ENCODE data around the gene MALL.
"Not testable (repeated sequence)": the region's sequence is repeated elsewhere in the genome, so short reads cannot be mapped to it uniquely, and the experiment has no call there.

The MALL gene

GRCh38 chr2:110100480-110100879 is 15.1 kb downstream of the MALL start:
- in situ Hi-C loops (cut with HindIII; ENCODE audit: low pct_unique_long_range_greater_than_20kb, low sequenced_read_pairs): no loop called here
- TF ChIP-seq JUND (IDR thresholded peaks at IDR 0.05; ENCODE audit: low read depth): no peak
- DNase-seq (ENCODE audit: low read depth in 1 of 2, low spot score in 1 of 2): no peak

- TF ChIP-seq JUND (IDR thresholded peaks at IDR 0.05; ENCODE audit: low read depth): no peak
- DNase-seq (ENCODE audit: low read depth in 1 of 2, low spot score in 1 of 2): no peak
- in situ Hi-C loops (cut with HindIII; ENCODE audit: low pct_unique_long_range_greater_than_20kb, low sequenced_read_pairs): no loop called here
These were observed 16.0 kb downstream of the MALL start for GRCh38 chr2:110099471-110100225.

GRCh38 chr2:110099038-110099425 is 16.6 kb downstream of the MALL start:
- TF ChIP-seq JUND (IDR thresholded peaks at IDR 0.05; ENCODE audit: low read depth): no peak
- in situ Hi-C loops (cut with HindIII; ENCODE audit: low pct_unique_long_range_greater_than_20kb, low sequenced_read_pairs): no loop called here
- no peak for DNase-seq (ENCODE audit: low read depth in 1 of 2, low spot score in 1 of 2)

- TF ChIP-seq JUND (IDR thresholded peaks at IDR 0.05; ENCODE audit: low read depth): no peak
- no peak for DNase-seq (ENCODE audit: low read depth in 1 of 2, low spot score in 1 of 2)
- in situ Hi-C loops (cut with HindIII; ENCODE audit: low pct_unique_long_range_greater_than_20kb, low sequenced_read_pairs): no loop called here
These were observed 18.0 kb downstream of the MALL start for GRCh38 chr2:110097506-110098220.

GRCh38 chr2:110095994-110096633 is 19.5 kb downstream of the MALL start:
- in situ Hi-C loops (cut with HindIII; ENCODE audit: low pct_unique_long_range_greater_than_20kb, low sequenced_read_pairs): no loop called here
- no peak for TF ChIP-seq JUND (IDR thresholded peaks at IDR 0.05; ENCODE audit: low read depth)
- DNase-seq (ENCODE audit: low read depth in 1 of 2, low spot score in 1 of 2): no peak

GRCh38 chr2:110094884-110095534 is 20.6 kb downstream of the MALL start:
- in situ Hi-C loops (cut with HindIII; ENCODE audit: low pct_unique_long_range_greater_than_20kb, low sequenced_read_pairs); DNase-seq (ENCODE audit: low read depth in 1 of 2, low spot score in 1 of 2): not testable (repeated sequence)

GRCh38 chr2:110093924-110094323 is 21.7 kb downstream of the MALL start:
- in situ Hi-C loops (cut with HindIII; ENCODE audit: low pct_unique_long_range_greater_than_20kb, low sequenced_read_pairs): not testable (repeated sequence)

GRCh38 chr2:110090164-110090563 is 25.5 kb downstream of the MALL start:
- DNase-seq (ENCODE audit: low read depth in 1 of 2, low spot score in 1 of 2); in situ Hi-C loops (cut with HindIII; ENCODE audit: low pct_unique_long_range_greater_than_20kb, low sequenced_read_pairs): not testable (repeated sequence)

More at GRCh38 chr2:110093924-110094323, 21.7 kb downstream of the MALL start:
- not testable (repeated sequence) for DNase-seq (ENCODE audit: low read depth in 1 of 2, low spot score in 1 of 2)

- in situ Hi-C loops (cut with HindIII; ENCODE audit: low pct_unique_long_range_greater_than_20kb, low sequenced_read_pairs); DNase-seq (ENCODE audit: low read depth in 1 of 2, low spot score in 1 of 2): not testable (repeated sequence)
These were observed 31.9 kb downstream of the MALL start for GRCh38 chr2:110083757-110084156.

- in situ Hi-C loops (cut with HindIII; ENCODE audit: low pct_unique_long_range_greater_than_20kb, low sequenced_read_pairs); DNase-seq (ENCODE audit: low read depth in 1 of 2, low spot score in 1 of 2): not testable (repeated sequence)
These were observed 32.5 kb downstream of the MALL start for GRCh38 chr2:110083162-110083561.

- DNase-seq (ENCODE audit: low read depth in 1 of 2, low spot score in 1 of 2); in situ Hi-C loops (cut with HindIII; ENCODE audit: low pct_unique_long_range_greater_than_20kb, low sequenced_read_pairs): not testable (repeated sequence)
These were observed 37.5 kb downstream of the MALL start for GRCh38 chr2:110078104-110078503.

GRCh38 chr2:110075896-110076295 is 39.7 kb downstream of the MALL start:
- DNase-seq (ENCODE audit: low read depth in 1 of 2, low spot score in 1 of 2); in situ Hi-C loops (cut with HindIII; ENCODE audit: low pct_unique_long_range_greater_than_20kb, low sequenced_read_pairs): not testable (repeated sequence)

- in situ Hi-C loops (cut with HindIII; ENCODE audit: low pct_unique_long_range_greater_than_20kb, low sequenced_read_pairs); DNase-seq (ENCODE audit: low read depth in 1 of 2, low spot score in 1 of 2): not testable (repeated sequence)
These were observed 45.8 kb downstream of the MALL start for GRCh38 chr2:110069869-110070268.

GRCh38 chr2:110068153-110068552 is 47.5 kb downstream of the MALL start:
- DNase-seq (ENCODE audit: low read depth in 1 of 2, low spot score in 1 of 2); in situ Hi-C loops (cut with HindIII; ENCODE audit: low pct_unique_long_range_greater_than_20kb, low sequenced_read_pairs): not testable (repeated sequence)

GRCh38 chr2:110062332-110062731 is 53.3 kb downstream of the MALL start:
- DNase-seq (ENCODE audit: low read depth in 1 of 2, low spot score in 1 of 2); in situ Hi-C loops (cut with HindIII; ENCODE audit: low pct_unique_long_range_greater_than_20kb, low sequenced_read_pairs): not testable (repeated sequence)

- DNase-seq (ENCODE audit: low read depth in 1 of 2, low spot score in 1 of 2); in situ Hi-C loops (cut with HindIII; ENCODE audit: low pct_unique_long_range_greater_than_20kb, low sequenced_read_pairs): not testable (repeated sequence)
These were observed 55.1 kb downstream of the MALL start for GRCh38 chr2:110060550-110060949.

- in situ Hi-C loops (cut with HindIII; ENCODE audit: low pct_unique_long_range_greater_than_20kb, low sequenced_read_pairs); DNase-seq (ENCODE audit: low read depth in 1 of 2, low spot score in 1 of 2): not testable (repeated sequence)
These were observed 55.8 kb downstream of the MALL start for GRCh38 chr2:110059694-110060358.

Data from T47D (cell line).